ENCODE measurements around the gene XKRX.

Gene XKRX

GRCh38 chrX:100931925-100932285, 3.2 kb upstream of the XKRX start:
- no peak overlapping the region for H3K4me3 ChIP-seq (replicated peaks in 1 of 2; ENCODE audit: low read depth in 2 of 2, low read length in 2 of 2)
- TF ChIP-seq CTCF (IDR thresholded peaks at IDR 0.05; ENCODE audit: low read depth, low read length), result no peak
- DNase-seq (ENCODE audit: low read depth in 2 of 2), result no peak

GRCh38 chrX:100931218-100931924, 2.7 kb upstream of the XKRX start:
- no peak for DNase-seq (ENCODE audit: low read depth in 2 of 2)
- TF ChIP-seq CTCF (IDR thresholded peaks at IDR 0.05; ENCODE audit: low read depth, low read length), result no peak
- H3K4me3 ChIP-seq (replicated peaks in 1 of 2; ENCODE audit: low read depth in 2 of 2, low read length in 2 of 2), result no peak overlapping the region

- no peak for TF ChIP-seq CTCF (IDR thresholded peaks at IDR 0.05; ENCODE audit: low read depth, low read length)
- DNase-seq (ENCODE audit: low read depth in 2 of 2), result peak in 1 of 2 donors; percentile 10
- no peak overlapping the region for H3K4me3 ChIP-seq (replicated peaks in 1 of 2; ENCODE audit: low read depth in 2 of 2, low read length in 2 of 2)
Measured at GRCh38 chrX:100926453-100926852, 2.3 kb downstream of the XKRX start.

GRCh38 chrX:100924375-100924774, 4.3 kb downstream of the XKRX start:
- no peak overlapping the region for H3K4me3 ChIP-seq (replicated peaks in 1 of 2; ENCODE audit: low read depth in 2 of 2, low read length in 2 of 2)
- TF ChIP-seq CTCF (IDR thresholded peaks at IDR 0.05; ENCODE audit: low read depth, low read length), result no peak
- DNase-seq (ENCODE audit: low read depth in 2 of 2), result no peak

- no peak for TF ChIP-seq CTCF (IDR thresholded peaks at IDR 0.05; ENCODE audit: low read depth, low read length)
- DNase-seq (ENCODE audit: low read depth in 2 of 2), result no peak
- no peak overlapping the region for H3K4me3 ChIP-seq (replicated peaks in 1 of 2; ENCODE audit: low read depth in 2 of 2, low read length in 2 of 2)
Measured at GRCh38 chrX:100915562-100915961, 13.2 kb downstream of the XKRX start.

GRCh38 chrX:100913111-100913510, 15.6 kb downstream of the XKRX start:
- no peak overlapping the region for H3K4me3 ChIP-seq (replicated peaks in 1 of 2; ENCODE audit: low read depth in 2 of 2, low read length in 2 of 2)
- no peak for DNase-seq (ENCODE audit: low read depth in 2 of 2)
- TF ChIP-seq CTCF (IDR thresholded peaks at IDR 0.05; ENCODE audit: low read depth, low read length), result no peak

GRCh38 chrX:100911731-100912130, 17.0 kb downstream of the XKRX start:
- DNase-seq (ENCODE audit: low read depth in 2 of 2), result peak in 1 of 2 donors; percentile 11
- no peak overlapping the region for H3K4me3 ChIP-seq (replicated peaks in 1 of 2; ENCODE audit: low read depth in 2 of 2, low read length in 2 of 2)
- TF ChIP-seq CTCF (IDR thresholded peaks at IDR 0.05; ENCODE audit: low read depth, low read length), result no peak
